ENCODE results near the gene CAMK1D.

Gene CAMK1D

GRCh38 chr10:12758271-12758670 lies 408.9 kb downstream of the CAMK1D start:
- no peak for DNase-seq (ENCODE audit: low read depth)
- TF ChIP-seq CTCF (IDR thresholded peaks at IDR 0.05; ENCODE audit: control insufficient read depth, extremely low read depth, insufficient read depth) = no peak
- H3K4me3 ChIP-seq (ENCODE audit: low read depth, low read length) = no peak overlapping the region

GRCh38 chr10:12766223-12766622 lies 416.9 kb downstream of the CAMK1D start:
- no peak for TF ChIP-seq CTCF (IDR thresholded peaks at IDR 0.05; ENCODE audit: control insufficient read depth, extremely low read depth, insufficient read depth)
- no peak overlapping the region for H3K4me3 ChIP-seq (ENCODE audit: low read depth, low read length)
- no peak for DNase-seq (ENCODE audit: low read depth)

- DNase-seq (ENCODE audit: low read depth) = no peak
These were observed 419.1 kb downstream of the CAMK1D start for GRCh38 chr10:12768156-12769100.

GRCh38 chr10:12769323-12770044 lies 420.1 kb downstream of the CAMK1D start:
- no peak for DNase-seq (ENCODE audit: low read depth)
- no peak for TF ChIP-seq CTCF (IDR thresholded peaks at IDR 0.05; ENCODE audit: control insufficient read depth, extremely low read depth, insufficient read depth)
- no peak overlapping the region for H3K4me3 ChIP-seq (ENCODE audit: low read depth, low read length)

More at GRCh38 chr10:12768156-12769100, 419.1 kb downstream of the CAMK1D start:
- H3K4me3 ChIP-seq (ENCODE audit: low read depth, low read length) = no peak overlapping the region
- TF ChIP-seq CTCF (IDR thresholded peaks at IDR 0.05; ENCODE audit: control insufficient read depth, extremely low read depth, insufficient read depth) = no peak

GRCh38 chr10:12771981-12772760 lies 422.8 kb downstream of the CAMK1D start:
- no peak for DNase-seq (ENCODE audit: low read depth)
- TF ChIP-seq CTCF (IDR thresholded peaks at IDR 0.05; ENCODE audit: control insufficient read depth, extremely low read depth, insufficient read depth) = no peak

GRCh38 chr10:12772797-12773587 lies 423.6 kb downstream of the CAMK1D start:
- no peak for DNase-seq (ENCODE audit: low read depth)
- TF ChIP-seq CTCF (IDR thresholded peaks at IDR 0.05; ENCODE audit: control insufficient read depth, extremely low read depth, insufficient read depth) = no peak
- no peak overlapping the region for H3K4me3 ChIP-seq (ENCODE audit: low read depth, low read length)

More at GRCh38 chr10:12771981-12772760, 422.8 kb downstream of the CAMK1D start:
- no peak overlapping the region for H3K4me3 ChIP-seq (ENCODE audit: low read depth, low read length)
